AG04450 (cell line): ENCODE measurements around the gene MKNK1. TPM values are rescaled to one million over a fixed set of nuclear protein-coding genes. Genes with fewer than 3 reads are reported as not detected.

Experiments used
- CTCF ChIA-PET: fragments of 300-600, 350-600 bp; formaldehyde crosslinking; extraction: SDS; loops from one replicate; lab custom pipeline; 2022; ENCODE audit warnings: antibody characterized with exemption, inconsistent platforms; lab: Charles Lee
- POLR2A ChIA-PET: fragments of 350-600 bp; formaldehyde crosslinking; extraction: SDS; loops from one replicate; lab custom pipeline; 2021; ENCODE audit warnings: antibody characterized with exemption, inconsistent platforms; lab: Yijun Ruan, JAX
- DNase-seq: peaks from one replicate; pipeline ENCODE4 v3.0.0-alpha.2; 2011; ENCODE audit warnings: low read depth, low spot score
- H3K27ac ChIP-seq: one replicate; pipeline ENCODE4 v1.5.1; 2012; ENCODE audit warnings: low read depth, low read length, control low read depth
- H3K27me3 ChIP-seq: one replicate; pipeline ENCODE4 v1.6.0; 2012; ENCODE audit warnings: low read length; ENCODE audit not compliant: control insufficient read depth, insufficient read depth
- H3K4me3 ChIP-seq: 2 replicates; pipeline ENCODE4 v1.5.1; 2011; ENCODE audit warnings: mild to moderate bottlenecking, low read depth, low read length, control low read depth
- H3K9me3 ChIP-seq: 2 replicates; pipeline ENCODE4 v1.5.1; 2012; ENCODE audit warnings: low read length; ENCODE audit not compliant: control insufficient read depth, insufficient read depth
- CTCF ChIP-seq: IDR thresholded peaks from 2 replicates; pipeline ENCODE4 v1.5.1; 2011; ENCODE audit warnings: low read depth, low read length, control low read depth, inconsistent platforms
- polyA plus RNA-seq: library from polyadenylated mRNA; depleted of rRNA; stranded (reverse); fragments of >200 nt; gene quantifications from 2 replicates; pipeline ENCODE4 v1.2.3, GENCODE V29; 2011

MKNK1 gene
- polyA plus RNA-seq, 1 experiment, result 41.5 TPM

DNA sequence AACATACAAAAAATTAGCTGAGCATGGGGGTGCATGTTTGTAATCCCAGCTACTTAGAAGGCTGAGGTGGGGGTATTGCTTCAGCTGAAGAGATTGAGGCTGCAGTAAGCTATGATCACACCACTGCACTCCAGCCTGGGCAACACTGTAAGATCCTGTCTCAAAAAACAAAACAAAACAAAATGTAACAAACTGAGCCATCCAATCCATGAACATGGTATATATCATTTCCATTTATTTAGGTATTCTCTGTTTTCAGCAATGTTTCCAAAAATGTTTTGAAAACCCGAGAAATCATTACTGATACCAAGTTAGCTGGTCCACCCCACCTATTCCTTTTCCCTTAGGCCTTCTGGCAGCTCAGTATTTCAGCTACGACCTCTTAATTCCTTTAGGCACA is 45.7 kb upstream of the MKNK1 start:
- Histone ChIP-seq H3K27me3 (no peaks in the 10 kb centered on the region), H3K27ac (no peak overlapping the region), H3K4me3 (no peak overlapping the region), H3K9me3 (peaks cover 11% of the 10 kb centered on the region)
- no peak for DNase-seq
- no peak for TF ChIP-seq CTCF
- ChIA-PET POLR2A (no interaction called here), CTCF (no interaction called here)

GRCh38 chr1:46647611-46648010 is 43.5 kb upstream of the MKNK1 start:
- Histone ChIP-seq H3K27ac (no peak overlapping the region), H3K9me3 (peaks cover 11% of the 10 kb centered on the region), H3K27me3 (no peaks in the 10 kb centered on the region), H3K4me3 (no peak overlapping the region)
- no peak for DNase-seq
- POLR2A ChIA-PET, result no interaction called here
- TF ChIP-seq CTCF, result no peak
- CTCF ChIA-PET, result no interaction called here

DNA sequence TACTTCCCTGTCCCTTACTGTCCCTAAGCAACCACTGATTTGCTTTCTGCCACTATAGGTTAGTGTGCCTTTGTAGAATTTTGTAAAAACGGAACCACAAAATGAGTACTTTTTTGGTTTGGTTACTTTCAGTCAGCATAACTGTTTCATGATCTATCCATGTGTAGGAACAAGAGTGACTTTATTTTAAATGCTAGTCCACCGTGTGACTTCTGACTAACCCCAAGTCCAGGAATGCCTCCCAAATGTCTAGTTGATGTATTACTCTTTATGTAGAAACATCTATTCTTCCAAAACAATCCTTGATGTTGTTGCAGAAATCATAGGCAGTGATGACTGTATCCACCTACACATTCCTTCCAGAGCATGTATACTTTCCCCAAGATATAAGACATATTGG is 42.8 kb upstream of the MKNK1 start:
- ChIA-PET CTCF (no interaction called here), POLR2A (no interaction called here)
- no peaks in the 10 kb centered on the region for H3K27me3 ChIP-seq
- DNase-seq, result no peak
- H3K4me3 ChIP-seq, result no peak overlapping the region
- peaks cover 11% of the 10 kb centered on the region for H3K9me3 ChIP-seq
- TF ChIP-seq CTCF, result no peak
- no peak overlapping the region for H3K27ac ChIP-seq

- peaks cover 11% of the 10 kb centered on the region for H3K9me3 ChIP-seq
- no peak overlapping the region for H3K27ac ChIP-seq
- TF ChIP-seq CTCF, result no peak
- no peaks in the 10 kb centered on the region for H3K27me3 ChIP-seq
- no peak for DNase-seq
- POLR2A ChIA-PET, result no interaction called here
- no peak overlapping the region for H3K4me3 ChIP-seq
- CTCF ChIA-PET, result no interaction called here
Measured at GRCh38 chr1:46646331-46646730, 42.3 kb upstream of the MKNK1 start.

- TF ChIP-seq CTCF, result no peak
- H3K27me3 ChIP-seq, result no peaks in the 10 kb centered on the region
- H3K9me3 ChIP-seq, result peaks cover 11% of the 10 kb centered on the region
- H3K27ac ChIP-seq, result no peak overlapping the region
- POLR2A ChIA-PET, result no interaction called here
- DNase-seq, result no peak
- CTCF ChIA-PET, result no interaction called here
- H3K4me3 ChIP-seq, result no peak overlapping the region
Measured at GRCh38 chr1:46645815-46646214, 41.7 kb upstream of the MKNK1 start.
